Activated CD8-positive, alpha-beta memory T cell treated with anti-CD3 and anti-CD28 coated beads for 36 hours (primary cell): Measurements from ENCODE around the gene SURF2. TPM values are rescaled to one million over a fixed set of nuclear protein-coding genes. Genes with fewer than 3 reads are reported as not detected.
"Not testable (repeated sequence)": the region's sequence is repeated elsewhere in the genome, so short reads cannot be mapped to it uniquely, and the experiment has no call there.

ENCODE experiments used
- CTCF ChIA-PET: fragments of 350-600 bp; sonication (Branson Sonifier 250); formaldehyde crosslinking; loops from one replicate; lab custom pipeline; 2021; ENCODE audit warnings: antibody characterized with exemption; lab: Charles Lee
- POLR2A ChIA-PET: fragments of 350-600 bp; sonication (Branson Sonifier 250); formaldehyde crosslinking; loops from one replicate; lab custom pipeline; 2021; ENCODE audit warnings: antibody characterized with exemption; lab: Charles Lee
- total RNA-seq, 2 experiments: library from RNA; stranded (reverse); gene quantifications; one replicate each; pipeline ENCODE4 v1.2.3, GENCODE V29; 2021

The SURF2 gene
- total RNA-seq = 10 to 100 TPM; 29.7 to 30.9 TPM

DNA sequence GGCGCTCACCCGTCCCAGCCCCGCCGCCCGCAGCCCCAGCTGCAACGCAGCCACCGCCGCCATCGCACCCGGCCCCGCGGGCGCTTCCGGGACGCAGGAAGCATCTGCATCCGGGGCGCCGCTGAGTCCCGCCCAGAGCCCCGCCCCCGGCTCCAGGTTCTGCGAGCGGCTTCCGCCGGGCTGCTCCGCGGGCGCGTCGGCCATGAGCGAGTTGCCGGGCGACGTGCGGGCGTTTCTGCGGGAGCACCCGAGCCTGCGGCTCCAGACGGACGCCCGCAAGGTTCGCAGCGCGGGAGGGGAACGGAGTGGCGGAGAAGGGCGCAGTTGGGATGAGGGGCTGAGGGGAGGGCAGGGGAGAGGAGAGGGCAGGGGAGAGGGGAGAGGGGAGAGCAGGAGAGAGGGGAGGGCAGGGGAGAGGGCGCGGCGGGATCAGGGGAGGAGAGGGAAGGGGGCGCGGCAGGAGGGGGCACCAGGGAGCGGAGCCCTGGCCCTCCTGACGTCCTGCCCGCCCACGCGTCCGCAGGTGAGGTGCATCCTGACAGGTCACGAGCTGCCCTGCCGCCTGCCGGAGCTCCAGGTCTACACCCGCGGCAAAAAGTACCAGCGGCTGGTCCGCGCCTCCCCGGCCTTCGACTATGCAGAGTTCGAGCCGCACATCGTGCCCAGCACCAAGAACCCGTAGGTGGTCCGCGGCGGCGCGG, at the start of gene SURF2, which contains the start of gene SURF1:
Gene SURF2, plus strand, starts transcription at position 160 of the 701 bp plus-strand sequence. Its CDS starts 43 bp downstream, at position 203.
Gene SURF1, minus strand, starts transcription at position 97 of the 701 bp plus-strand sequence. Its CDS starts 34 bp downstream, at position 63.
- CTCF ChIA-PET = interaction anchor here (0.8 to 3.9 kb wide), 4 partner anchors 8 to 18 kb away, joined by 3 to 27 read pairs (median 8); partner anchors contain the start of genes MED22 and RPL7A
- POLR2A ChIA-PET = interaction anchor here (1.0 to 8.5 kb wide), 7 partner anchors 9 to 326 kb away, joined by 3 to 93 read pairs (median 4); partner anchors contain the start of genes GTF3C5, MED22 and RPL7A

DNA sequence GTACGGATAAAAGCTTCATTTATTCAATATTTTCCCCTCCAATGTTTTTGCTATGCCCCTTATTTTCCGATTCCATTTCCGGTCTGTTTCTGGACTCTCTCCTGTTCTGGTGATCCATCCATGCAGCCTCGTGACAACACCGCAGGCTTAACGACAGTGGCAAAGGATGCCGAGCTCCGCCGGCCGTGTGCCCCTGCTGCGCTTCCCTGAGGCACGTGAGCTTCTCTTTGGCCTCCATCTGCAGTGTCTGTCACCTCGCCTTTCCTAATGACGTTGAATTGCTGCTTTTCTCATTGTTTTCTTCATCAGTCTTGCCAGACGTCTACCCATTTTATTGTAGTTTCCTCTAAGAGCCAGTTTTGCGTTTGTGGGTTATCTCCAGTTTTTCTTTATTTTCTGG, 49.0 kb upstream of the SURF2 start:
- ChIA-PET POLR2A (no interaction called here), CTCF (no interaction called here)

DNA sequence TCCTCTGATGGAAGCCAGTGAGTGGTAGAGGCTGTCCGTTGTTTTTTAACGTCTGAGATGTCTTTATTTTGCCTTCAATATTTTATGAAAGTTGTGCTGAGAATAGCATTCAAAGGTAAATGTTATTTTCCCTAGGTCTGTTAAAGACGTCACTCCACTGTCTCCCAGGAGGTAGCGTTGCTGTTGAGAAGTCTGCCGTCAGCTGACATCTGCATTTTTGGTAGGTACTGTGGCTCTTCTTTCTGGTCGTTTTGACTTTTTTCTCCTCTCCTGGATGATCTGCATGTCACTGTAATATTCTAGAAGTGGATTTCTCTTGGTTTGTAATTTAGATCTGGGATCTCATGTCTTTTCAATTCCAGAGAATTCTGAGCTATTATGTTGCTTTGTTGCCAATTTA, 46.7 kb upstream of the SURF2 start:
- ChIA-PET CTCF (no interaction called here), POLR2A (no interaction called here)

DNA sequence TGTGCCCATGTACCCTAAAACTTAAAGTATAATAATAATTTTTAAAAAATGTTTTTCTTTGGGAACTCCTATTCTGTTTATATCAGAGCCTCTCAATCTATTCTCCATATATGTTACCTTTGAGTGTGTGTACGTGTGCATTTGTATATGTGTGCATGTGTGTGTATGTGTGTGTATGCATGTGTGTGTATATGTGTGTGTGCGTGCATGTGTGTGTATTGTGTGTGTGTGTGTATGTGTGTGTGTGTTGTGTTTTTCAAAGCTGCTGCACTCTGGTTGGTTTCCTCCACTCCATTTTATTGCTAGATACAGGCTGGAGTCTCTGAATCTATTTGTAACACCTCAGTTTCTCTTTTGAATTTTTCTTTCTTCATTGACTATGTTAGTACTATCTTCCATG, 40.4 kb upstream of the SURF2 start:
- CTCF ChIA-PET = no interaction called here
- POLR2A ChIA-PET = no interaction called here

DNA sequence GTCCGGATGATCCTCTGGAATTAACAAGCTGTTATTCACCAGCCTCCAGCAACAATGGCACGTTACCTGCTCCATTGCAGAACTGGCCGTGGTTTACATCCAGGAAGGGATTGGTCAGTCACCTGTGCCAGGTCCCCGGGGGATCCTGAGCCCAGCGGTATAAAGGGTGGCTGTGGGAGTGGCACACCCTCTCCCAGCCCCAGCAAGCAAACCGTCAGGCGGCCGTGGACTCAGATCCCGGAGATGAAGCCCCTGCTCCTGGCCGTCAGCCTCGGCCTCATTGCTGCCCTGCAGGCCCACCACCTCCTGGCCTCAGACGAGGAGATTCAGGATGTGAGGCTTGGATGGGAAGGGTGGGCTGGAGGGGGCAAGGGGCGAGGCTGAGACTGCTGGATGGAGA, 38.8 kb upstream of the SURF2 start:
- POLR2A ChIA-PET, CTCF ChIA-PET: not testable (repeated sequence)

DNA sequence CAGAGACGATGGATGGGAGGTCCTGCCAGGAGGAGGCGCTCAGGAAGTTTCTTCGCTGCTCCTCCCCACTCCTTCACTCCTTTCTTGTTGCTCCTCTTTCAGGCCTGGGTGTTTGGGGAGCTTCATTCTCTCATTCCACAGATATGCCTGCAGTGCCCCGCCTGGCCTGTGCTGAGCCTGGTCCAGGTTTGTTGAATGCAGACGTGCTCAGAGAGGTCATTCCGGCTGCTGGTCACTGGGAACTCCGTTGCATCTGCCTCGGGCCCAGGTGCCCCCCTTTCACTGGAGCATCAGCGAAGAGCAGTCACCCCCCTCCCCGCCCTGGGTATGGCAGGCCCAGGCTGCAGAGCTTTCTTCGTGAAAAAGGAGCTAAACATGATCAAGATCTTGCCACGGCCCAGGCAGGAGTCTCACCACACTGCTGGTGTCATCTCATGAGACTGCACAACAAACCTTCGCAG, 35.9 kb upstream of the SURF2 start:
- POLR2A ChIA-PET = no interaction called here
- CTCF ChIA-PET = interaction anchor here (0.6 to 0.9 kb wide), 2 partner anchors 118 to 165 kb away, joined by 3 read pairs; no protein-coding TSS in a partner anchor

DNA sequence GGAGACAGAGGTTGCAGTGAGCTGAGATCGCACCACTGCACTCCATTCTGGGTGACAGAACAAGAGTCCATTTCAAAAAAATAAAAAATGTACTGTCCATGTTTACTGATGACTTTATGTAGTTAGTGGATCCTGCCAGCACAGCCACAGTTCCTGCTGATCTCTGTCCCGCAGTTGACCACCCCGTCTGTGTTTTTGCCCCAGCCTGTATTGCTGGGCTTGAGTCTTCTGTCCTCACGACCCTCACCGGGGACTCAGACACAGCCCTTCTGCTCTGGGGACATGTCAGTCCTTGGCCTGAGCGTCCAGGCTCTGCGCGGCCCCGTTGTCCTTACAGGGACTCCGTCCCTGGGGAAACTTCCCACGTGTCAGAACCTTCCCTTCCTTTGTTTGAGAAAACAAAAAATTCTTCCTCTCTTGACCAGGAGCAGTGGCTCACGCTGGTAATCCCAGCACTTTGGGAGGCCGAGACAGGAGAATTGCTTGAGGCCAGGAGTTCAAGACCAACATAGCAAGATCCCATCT, 34.9 kb upstream of the SURF2 start:
- ChIA-PET POLR2A (no interaction called here), CTCF (no interaction called here)

DNA sequence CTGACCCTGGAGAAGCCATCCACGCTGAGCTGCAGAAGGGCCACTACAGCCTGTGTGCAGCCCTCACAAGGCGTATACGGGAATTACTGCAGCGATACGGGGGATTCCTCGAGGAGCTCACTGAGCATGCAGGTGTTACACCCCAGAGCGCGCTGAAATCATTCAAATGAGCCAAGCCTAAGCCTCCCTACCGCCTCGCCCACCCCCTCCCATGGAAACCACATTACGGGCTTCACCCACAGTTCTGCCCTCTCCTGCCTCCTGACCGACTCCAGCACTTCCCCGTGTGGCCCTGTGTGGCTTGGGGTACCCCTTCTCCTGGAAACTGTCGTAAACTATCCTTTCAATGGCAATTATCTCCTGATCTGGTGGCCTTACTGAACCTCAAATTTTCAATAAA, 33.6 kb upstream of the SURF2 start:
- POLR2A ChIA-PET = no interaction called here
- CTCF ChIA-PET = no interaction called here

DNA sequence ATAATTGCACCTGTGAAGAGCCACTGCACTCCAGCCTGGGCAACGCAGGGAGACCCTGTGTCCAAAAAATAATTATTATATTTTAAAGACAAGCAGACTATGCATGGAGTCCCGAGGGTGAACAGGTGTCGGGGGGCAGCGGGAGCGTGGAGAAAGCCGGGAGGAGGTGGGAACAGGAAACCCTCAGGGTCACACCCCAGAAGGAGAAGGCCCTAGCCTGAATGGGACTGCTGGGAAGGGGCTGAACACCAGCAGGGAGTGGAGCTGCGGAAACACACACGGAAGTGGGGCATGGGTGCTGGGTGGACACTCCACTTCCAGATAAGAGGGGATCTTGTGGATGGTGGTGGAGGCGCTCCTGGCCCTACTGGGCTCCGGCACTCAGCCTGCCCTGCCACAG, 33.1 kb upstream of the SURF2 start:
- ChIA-PET POLR2A (no interaction called here), CTCF (no interaction called here)

DNA sequence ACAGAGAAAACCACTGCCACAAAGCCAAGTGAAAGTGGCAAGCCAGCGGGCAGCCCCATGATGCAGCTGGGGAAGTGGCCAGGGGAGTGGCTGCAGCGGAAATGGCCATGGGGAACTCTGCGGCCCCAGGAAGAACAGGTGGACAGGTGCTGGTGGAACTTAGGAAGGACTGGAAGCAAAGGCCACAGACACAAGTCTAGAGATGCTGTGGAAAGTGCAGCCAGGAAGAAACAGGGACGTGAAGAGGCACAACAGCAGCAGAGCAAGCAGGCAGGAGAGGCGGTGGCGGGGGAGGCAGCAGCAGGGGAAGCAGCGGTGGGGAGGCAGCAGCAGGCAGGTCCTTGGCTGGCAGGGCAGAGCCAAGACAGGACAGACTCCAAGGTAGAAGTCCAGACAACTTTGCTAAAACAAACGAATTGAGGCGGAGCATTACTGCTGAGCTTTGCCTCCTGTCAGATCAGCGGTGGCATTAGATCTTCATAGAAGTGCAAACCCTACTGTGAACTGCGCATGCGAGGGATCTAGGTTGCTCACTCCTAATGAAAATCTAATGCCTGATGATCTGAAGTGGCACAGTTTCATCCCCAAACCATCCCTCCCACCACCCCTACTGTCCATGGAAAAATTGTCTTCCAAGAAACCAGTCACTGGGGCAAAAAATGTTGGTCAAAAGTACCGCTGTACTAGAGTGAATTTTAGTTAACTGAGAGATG, 32.2 kb upstream of the SURF2 start:
- CTCF ChIA-PET = no interaction called here
- POLR2A ChIA-PET = no interaction called here

DNA sequence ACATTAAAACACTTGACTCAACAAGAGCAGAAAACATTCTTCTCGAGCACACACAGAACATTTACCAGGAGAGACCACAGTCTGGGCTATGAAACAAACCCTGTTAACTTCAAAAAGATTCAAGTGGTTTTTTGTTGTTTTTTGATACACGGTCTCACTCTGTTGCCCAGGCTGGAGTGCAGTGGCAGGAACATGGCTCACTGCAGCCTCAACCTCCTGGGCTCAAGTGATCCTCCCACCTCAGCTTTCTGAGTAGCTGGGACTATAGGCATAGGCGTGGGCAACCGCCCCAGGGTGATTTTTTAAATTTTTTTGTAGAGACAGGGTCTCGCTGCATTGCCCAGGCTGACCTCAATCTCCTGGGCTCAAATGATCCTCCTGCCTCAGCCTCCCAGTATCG, 29.3 kb upstream of the SURF2 start:
- CTCF ChIA-PET, POLR2A ChIA-PET: not testable (repeated sequence)

DNA sequence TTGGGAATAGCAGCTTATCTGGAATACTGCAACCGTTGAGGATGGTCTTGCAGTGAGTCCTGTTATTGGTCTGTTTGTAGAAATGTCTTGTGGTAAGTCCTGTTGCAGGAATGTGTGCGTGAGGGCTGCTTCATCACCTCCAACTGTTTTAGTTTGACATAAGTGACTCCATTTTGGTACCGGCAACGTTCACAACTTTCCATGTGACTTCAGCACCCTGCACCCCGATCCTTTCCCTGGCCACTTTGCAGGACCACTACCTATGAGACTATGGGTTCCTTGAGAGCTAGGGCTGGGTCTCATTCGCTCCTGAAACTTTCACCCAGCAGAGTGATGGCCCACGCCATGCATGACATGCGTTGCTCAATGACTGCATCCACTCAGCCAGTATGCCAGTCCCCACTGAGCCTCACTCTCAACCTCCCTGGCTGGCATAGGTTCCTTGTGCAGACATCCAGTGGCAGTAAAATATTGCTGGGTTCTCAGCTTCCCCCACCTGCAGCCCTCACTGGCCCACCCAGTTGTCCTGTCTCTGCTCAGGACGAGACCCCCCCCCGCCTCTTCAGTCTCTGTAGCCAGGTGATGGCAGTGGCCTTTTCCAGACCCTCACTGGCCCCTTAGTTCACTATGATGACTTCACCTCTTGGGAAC, 28.4 kb upstream of the SURF2 start:
- CTCF ChIA-PET = no interaction called here
- POLR2A ChIA-PET = no interaction called here

DNA sequence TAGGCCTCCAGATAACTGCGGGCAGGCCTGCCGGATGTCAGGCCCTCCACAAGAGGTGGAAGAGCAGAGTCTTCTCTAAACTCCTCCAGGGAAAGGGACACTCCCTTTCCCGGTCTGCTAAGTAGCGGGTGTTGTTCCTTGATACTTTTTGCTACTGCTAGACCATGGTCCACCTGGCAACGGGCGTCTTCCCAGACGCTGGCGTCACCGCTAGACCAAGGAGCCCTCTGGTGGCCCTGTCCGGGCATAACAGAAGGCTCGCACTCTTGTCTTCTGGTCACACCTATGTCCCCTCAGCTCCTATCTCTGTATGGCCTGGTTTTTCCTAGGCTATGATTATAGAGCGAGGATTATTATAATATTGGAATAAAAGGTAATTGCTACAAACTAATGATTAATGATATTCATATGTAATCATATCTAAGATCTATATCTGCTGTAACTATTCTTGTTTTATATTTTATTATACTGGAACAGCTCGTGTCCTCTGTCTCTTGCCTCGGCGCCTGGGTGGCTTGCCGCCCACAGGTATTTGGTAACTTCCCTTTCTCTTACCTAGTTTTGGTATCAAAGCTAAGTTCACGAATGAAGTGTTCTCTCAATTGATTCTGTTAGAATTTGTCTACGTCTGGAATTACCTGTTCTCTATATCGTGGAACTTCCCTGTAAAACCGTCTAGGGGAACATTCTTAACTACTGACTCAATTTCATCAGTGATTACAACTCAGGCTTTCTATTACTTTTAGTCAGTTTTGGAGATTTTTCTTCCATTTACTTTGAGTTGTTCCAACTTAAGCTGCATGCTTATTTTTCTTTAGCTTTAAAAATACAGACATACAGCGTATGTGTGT, 26.8 kb upstream of the SURF2 start:
- POLR2A ChIA-PET = not testable (repeated sequence)
- CTCF ChIA-PET = interaction anchor here (0.8 to 2.5 kb wide), 4 partner anchors 90 to 226 kb away, joined by 3 to 8 read pairs (median 4); no protein-coding TSS in a partner anchor

DNA sequence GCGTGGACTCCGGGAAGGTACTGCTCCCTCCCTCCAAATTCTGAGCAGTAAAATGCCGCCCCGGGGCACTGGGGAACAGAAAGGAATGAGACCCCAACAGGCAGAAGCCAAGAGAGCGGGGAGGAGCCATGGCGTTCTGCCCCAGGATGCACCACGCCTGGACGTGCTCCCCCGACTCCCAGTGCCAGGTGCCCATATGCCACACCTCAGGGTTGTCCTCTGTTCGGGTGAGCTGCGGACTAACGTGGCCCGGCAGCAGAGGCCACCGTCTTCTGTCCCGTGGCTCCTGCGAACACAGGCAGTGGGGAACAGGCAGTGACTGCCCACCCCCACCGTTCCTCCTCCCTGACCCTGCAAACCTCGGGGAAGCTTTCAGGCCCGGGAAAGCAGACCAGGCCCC, 25.1 kb upstream of the SURF2 start:
- POLR2A ChIA-PET = interaction anchor here (1.1 kb wide), 1 partner anchor 41 kb away, joined by 3 read pairs; no protein-coding TSS in a partner anchor
- CTCF ChIA-PET = interaction anchor here (2.5 kb wide), 1 partner anchor 144 kb away, joined by 8 read pairs; no protein-coding TSS in a partner anchor

DNA sequence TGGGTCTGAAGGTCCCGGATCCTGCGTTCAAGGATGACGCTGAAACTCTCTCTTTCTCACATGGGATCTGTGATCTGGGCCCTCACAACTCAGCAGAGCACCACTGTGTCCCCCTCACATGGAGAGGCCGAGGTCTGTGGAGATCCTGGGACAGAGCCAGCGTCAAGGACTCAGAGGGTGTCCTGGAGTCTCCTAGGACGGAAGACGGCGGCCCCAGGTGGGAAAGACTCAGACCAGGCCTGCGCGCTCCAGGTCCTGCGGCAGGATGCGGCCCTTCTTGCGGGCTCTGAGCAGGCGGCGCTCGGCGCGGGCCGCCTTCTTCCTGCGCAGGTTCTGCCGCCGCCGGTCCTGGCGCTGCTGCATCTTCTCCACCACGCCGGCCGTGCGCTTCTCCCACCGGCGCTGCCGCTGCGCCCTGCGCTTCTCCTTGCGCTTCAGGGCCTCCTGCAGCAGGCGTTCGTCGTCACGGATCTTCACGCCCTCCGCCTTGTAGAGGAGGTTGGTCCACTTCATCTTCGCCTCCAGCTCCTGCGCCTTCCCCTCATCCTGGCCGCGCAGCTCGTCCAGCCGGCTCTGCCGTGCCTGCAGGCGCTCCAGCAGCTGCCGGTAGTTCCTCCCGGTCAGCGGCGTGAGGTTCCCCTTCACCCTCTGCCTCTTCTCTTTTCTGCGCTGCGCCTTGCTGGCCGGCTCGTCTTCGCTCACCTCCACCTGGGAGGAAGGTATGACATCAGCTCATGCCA, 24.5 kb upstream of the SURF2 start:
- POLR2A ChIA-PET = interaction anchor here (0.5 kb wide), 1 partner anchor 43 kb away, joined by 3 read pairs; no protein-coding TSS in a partner anchor
- CTCF ChIA-PET = interaction anchor here (2.5 kb wide), 1 partner anchor 144 kb away, joined by 8 read pairs; no protein-coding TSS in a partner anchor

DNA sequence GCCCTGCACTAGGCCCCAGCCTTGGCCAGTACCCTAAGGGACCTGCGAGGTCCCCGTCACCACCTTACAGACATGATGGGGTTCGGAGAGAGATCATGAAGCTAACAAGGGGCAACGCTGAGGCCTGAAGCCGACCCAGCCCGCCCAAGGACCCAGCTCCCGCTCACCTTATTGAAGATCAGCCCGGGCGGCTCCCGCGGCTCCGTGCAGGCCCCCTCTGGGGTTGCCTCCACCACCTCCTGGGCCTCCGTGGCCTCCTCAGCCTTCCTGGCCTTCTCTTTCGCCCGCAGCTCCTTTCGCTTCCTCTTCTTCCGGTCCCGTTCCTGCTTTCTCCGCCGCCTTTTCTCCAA, 24.0 kb upstream of the SURF2 start:
- POLR2A ChIA-PET = interaction anchor here (0.5 kb wide), 1 partner anchor 42 kb away, joined by 3 read pairs; no protein-coding TSS in a partner anchor
- CTCF ChIA-PET = no interaction called here

DNA sequence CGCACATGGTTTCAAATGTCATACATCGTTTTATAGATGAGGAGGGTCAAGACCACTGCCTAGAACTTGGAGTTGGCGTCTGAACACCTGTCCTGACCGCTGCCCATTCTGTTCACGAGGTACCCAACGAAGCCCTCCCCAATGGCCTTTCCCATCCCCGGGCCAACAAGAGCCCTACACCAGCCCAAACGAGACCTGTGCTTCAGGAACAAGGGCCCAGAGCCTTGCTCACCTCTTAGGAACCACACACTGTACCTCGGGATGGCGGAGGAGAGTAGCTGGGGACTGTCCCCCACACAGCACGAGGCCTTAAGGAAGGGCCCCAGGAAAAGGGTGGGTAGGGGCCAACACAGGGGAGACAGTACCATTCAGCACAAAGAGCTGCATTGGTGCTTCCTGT, 23.3 kb upstream of the SURF2 start:
- CTCF ChIA-PET = no interaction called here
- POLR2A ChIA-PET = no interaction called here

DNA sequence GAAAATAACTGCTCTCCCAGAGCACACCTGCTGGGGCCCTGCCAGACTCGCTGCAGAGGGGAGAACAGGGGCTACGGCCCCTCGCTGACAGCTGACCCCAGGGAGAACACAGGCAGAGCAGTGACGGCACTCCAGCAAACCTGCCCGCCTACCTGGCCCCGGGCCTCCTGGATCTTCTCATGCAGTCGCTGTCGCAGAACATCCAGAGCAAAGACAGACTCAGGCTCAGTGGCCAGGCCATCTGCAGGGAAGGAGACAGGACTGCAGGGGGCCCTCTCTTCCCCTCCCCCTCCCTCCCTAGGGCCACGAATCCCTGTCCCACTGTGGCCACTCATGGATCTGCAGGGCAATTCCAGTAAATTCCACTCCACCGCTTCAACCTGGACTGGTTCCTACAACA, 22.8 kb upstream of the SURF2 start:
- CTCF ChIA-PET = no interaction called here
- POLR2A ChIA-PET = no interaction called here
